Left forelimb (tissue), 1 donor: ENCODE measurements around the gene PROSER2.
"Not testable (repeated sequence)": the region's sequence is repeated elsewhere in the genome, so short reads cannot be mapped to it uniquely, and the experiment has no call there.

ENCODE experiments used
- DNase-seq: peaks from one replicate; pipeline ENCODE4 v3.0.0-alpha.2; 2018; ENCODE audit warnings: low spot score

PROSER2 gene

DNA sequence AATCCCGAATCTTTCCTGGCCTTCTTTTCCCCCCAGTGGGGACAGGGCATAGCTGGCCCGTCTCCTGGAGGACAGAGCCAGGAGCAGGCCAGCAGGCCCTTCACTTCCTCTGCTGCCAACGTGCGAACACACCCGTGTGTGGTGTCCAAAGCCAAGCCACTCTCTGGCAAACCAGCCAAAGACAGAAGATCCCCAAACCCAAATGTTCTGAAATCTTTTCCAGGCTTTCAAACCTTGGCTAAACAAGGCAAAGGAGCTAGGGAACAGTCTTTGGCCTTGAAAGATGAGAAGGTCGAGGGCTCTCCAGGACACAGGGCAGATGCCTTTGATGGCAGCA lies 63.0 kb downstream of the PROSER2 start:
- no peak for DNase-seq

DNA sequence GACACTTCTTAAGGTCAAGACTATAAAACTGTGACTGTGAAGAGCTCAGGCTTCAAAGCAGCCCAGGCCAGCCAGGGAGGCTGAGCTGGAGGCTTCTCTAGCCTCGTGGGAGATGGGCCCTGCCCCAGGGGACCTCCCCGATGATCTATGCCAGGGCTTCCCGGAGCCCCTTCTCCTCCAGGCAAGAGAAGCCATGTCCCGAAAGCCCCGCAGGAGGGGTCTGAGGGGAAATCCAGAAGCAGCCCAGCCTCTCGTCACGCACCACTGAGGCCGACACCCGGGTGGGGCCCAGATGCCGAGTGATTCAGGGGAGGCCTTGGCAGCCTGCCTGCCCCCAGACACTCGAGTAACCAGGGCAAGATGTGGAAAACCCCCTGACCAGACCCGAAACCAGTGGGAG lies 63.7 kb downstream of the PROSER2 start:
- DNase-seq, result no peak

DNA sequence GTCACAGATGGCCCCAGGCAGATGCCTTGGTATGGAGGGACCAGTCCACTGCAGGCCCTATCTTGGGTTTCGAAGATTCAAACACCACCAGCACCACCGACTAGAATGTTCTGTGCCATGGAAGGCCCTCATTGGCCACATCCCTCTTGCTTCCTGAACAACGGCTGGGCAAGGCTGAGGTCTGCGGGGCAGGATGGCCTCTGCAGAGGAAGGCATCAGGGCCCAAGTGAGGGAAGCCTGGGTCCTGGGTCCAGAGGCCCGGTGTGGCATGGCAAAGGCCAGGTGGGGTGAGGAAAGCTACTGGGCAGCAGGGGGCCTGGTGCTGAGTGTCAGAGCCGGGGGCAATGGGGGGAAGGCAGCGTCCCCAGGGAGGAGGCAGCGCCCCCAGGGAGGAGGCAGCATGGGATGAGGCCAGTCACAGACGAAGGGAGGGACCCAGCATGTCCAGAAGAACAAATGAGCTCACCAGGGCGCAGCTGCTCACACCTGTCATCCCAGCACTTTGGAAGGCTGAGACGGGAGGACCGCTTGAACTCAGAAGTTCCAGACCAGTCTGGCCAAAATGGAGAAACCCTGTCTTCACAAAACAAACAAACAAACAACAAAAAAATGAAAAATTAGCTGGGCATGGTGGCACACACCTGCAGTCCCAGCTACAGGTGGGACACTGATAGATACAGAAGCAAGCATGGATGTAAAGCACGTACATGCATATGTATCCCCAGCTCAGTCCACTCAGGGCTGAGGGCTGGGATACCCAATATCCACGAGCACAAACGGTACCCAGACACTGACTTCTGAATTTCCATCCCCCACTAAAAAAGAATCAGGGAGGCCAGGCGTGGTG lies 64.4 kb downstream of the PROSER2 start:
- DNase-seq, result no peak

DNA sequence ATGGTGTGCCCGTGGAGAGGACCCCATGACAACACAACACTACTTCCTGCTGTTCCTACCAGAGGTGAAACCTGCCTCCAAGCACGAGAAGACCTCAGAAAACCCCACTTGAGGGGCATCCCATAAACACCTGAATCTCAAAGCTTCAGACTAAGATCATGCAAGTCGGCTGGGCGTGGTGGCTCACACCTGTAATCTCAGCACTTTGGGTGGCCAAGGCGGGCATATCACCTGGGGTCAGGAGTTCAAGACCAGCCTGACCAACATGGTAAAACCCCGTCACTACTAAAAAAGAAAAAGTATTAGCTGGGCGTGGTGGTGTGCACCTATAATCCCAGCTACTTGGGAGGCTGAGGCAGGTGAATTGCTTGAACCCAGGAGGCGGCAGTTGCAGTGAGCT lies 66.1 kb downstream of the PROSER2 start:
- DNase-seq, result not testable (repeated sequence)

DNA sequence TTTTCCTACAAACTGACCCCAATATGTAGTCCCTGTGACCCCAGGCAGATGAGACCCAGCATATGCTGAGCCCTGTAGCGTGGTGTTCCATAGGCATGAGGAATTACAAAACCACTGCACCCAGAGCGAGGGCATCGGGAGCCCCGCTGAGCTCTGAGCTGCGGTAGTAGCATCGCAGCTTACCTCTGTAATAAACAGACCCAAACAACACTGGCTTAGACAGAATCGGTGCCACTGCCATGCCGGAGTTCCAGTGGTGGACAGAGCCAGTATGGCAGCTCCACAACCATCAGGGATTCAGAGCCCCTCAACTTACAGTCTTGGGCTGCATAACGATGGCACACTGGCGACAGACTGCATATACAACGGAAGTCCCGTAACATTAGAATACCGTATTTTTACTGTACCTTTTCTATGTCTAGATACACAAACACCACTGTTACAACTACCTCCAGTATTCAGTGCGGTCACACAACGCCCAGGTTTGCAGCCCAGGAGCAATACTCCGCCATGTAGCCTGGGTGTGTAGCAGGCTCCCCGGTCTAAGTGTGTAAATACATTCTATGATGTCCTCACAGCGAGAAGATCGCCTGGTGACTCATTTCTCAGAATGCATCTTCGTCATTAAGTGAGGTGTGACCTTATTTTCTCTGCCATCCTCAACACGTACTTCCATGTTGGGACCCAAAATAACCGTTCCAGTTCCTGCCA lies 68.8 kb downstream of the PROSER2 start:
- DNase-seq, result no peak

DNA sequence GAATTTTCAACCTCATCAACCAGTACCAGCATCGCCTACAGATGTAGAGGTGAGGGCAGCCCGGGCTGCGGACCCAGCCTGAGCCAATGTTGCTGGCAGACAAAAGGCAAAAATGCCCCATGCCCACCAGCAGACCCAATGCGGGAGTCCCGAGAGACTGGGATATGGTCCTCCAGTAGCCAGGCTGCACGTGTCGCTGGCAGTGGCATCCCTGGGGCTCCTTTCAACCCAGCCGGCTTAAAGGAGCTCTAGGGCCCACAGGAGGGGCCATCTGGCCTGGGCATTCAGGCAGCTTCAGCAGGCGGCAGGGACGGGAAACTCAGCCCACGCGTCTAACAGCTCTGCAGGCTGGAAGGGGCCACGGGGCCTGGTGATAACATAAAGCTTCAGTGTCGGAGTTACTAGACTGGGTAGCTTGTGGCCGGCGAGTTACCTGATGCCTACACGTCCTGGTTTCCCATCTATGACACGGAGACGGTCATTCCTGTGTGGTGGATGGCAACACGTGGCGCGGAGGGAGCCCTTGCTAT lies 70.7 kb downstream of the PROSER2 start:
- DNase-seq, result no peak

DNA sequence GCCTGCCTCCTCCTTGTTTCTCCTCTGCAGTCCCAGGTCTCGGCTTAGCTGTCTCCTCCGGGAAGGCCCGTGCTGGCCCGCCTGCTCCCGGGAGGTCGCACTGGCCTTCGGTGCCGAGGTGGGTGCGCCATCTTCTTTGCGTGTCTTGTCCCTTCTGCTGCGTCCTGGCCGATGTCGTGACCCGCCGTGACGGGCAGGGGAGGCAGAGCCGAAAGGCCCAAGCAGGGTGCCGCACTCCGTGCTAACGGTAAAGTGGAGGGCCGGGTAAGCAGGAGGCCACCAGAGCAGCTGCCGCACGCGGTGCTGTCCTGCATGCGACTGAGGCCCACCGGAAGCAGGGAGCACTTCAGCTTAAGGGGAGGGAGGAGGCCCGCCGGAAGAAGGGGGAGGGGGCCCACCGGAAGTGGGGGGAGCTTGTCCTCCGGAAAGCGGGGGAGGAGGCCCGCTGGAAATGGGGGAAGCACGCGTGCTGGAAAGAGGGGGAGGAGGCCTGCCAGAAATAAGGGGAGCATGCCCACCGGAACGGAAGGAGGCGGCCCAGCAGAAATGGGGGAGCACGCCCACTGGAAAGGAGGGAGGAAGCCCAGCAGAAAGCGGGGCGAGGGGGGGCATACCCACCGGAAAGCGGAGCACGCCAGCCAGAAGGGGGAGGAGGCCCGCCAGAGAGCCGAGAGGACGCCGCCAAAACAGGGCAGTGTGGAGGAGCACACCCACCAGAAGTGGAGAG lies 71.4 kb downstream of the PROSER2 start:
- no peak for DNase-seq

DNA sequence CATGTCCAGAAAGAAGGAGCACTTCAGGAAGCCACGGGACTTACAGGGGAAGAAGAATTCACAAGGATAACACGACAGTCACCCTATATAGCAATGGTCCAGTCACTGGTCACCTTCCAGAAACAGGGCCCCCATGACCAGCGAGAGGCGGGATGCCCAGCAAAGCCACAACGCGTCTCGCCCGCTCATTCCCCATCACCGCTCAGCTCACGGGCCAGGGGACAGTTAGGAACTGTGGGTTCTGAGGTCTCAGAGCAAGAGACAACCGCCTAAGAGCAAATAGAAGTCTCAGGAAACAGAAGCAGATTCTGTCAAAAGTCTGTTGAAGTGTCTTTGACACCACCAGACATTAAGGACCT lies 71.9 kb downstream of the PROSER2 start:
- no peak for DNase-seq

DNA sequence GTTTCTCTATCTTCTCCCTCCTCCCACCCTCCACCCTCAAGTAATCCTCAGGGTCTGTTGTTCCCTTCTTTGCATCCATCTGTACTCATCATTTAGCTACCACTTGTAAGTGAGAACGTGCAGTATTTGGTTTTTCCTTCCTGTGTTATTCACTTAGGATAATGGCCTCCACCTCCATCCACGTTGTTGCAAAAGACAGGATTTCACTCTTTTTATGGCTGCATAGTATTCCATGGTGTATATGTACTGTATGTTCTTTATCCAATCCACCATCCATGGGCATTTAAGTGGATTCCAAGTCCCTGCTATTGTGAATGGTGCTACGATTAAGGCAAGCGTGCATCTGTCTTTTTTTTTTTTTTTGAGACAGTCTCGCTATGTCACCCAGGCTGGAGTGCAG lies 72.4 kb downstream of the PROSER2 start:
- no peak for DNase-seq

DNA sequence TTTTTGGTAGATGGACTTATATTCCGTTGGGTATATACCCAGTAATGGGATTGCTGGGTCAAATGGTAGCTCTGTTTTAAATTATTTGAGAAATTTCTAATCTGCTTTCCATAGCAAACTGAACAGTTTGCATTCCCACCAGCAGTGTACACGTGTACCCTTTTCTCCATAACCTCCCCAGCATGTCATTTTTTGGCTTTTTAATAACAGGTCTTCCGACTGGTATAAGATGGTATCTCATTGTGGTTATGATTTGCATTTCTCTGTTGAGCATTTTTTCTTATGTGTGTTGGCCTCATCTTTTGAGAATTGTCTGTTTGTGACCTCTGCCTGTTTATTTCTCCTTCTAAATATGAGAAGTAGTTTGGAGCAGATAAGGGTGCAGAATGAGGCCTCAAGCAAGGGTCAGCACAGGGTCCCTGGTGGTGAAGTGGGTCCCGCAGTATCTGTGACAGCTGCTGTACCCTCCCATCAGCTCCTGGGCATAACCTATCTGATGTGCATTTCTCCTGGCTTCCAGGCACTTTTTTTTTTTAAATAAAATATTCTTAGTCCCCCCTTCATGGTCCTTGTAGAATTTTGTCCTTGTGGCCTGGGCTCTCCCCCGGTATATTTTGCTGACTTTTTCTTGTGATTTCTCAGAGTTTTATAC lies 73.5 kb downstream of the PROSER2 start:
- DNase-seq, result no peak

DNA sequence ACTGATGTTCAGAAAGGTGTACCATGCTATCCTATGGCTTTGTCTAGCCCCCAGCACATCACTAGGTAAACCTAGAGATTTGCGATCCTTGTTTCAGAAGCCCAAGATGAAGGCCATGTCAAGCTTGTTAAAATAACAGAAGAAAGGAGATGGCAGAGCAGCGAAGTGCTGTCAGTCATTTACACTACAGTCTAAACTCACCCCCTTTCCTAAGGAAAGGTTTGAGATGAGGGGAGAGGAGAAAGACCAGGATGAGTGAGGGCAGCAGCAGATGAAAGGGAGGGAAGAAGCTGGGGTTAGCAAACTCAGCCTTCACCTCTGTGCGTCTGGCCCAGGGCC lies 74.8 kb downstream of the PROSER2 start:
- DNase-seq, result no peak

DNA sequence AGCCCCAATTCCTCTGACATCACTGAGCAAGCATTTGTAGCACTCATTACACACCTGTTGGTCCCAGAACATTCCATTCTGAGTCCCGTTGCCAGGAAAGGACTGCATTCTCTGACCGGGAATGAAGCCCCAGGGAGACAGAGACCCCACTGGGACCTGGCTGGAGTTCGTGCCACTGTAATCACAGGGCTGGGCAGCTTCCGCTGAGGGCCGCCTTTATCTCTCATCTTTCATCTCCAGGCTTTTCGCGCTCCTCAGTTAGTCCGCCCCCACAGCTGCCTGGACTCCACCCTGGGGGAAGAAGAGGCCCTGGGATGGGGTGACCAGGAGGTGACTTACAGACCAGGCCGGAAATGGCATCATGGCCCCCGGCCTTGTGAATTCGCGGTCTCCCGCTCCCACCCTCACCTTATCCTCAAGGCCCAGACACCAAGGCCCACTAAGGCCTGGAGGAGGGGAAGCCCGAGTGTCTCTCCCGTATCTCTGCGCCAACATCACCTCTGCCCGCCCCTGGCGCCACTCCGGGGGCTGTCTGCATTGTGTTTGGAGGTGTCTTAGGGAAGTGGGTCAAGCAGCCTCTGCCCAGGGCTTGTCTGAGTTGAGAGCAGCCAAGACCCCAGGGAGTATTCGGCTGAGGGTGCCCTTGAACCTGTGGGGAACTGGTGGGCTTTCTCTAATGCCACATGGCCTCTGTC lies 75.4 kb downstream of the PROSER2 start:
- no peak for DNase-seq

DNA sequence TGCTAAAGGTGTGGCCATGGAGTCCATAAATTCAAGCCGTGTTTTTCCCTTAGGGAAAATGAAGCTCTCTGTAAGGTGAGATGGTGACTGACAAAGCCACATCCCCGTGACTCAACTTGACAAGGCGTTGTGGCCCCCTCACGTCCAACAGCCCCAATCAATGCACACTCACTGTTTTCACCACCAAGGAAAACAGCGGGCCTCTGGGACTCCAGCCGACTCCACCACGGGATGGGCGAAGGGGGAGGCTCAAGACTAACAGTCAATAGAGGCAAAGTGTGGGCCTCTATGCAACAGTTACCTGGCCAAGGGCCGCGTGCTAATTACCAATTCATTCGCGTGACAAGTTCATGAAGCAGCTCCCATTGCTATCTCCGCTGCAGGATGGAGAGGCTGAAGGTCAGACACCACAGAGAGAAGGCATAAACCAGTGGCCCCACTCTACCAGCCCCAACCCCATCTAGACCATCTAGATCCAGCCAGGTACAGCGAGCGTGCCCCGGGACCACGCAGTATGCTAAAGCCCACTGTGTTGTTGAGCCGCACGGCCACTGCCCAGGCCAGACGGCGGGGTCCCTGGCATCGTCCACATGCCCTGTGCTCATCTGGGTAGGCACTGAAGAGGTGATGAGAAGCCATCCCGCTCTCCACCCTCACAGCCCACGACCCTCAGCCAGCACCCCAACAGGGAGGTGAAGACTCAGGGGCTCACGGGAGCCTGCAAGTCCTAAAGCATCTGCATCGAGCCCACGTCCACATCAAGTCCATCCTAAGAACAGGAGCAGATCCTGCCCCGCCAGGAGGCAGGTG lies 76.1 kb downstream of the PROSER2 start:
- no peak for DNase-seq

DNA sequence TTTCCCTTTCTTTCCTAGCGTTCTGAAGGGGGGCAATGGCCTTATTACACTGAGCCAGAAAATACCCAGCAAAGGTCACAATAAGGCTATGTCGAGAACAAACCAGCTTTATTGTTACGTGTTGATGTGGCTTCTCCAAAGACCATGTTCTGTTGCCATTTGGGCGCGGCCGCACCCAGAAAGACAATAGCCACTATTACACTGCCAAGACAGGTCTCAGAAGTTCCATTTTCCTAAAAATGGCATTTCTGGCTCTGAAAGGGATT lies 77.8 kb downstream of the PROSER2 start:
- no peak for DNase-seq

DNA sequence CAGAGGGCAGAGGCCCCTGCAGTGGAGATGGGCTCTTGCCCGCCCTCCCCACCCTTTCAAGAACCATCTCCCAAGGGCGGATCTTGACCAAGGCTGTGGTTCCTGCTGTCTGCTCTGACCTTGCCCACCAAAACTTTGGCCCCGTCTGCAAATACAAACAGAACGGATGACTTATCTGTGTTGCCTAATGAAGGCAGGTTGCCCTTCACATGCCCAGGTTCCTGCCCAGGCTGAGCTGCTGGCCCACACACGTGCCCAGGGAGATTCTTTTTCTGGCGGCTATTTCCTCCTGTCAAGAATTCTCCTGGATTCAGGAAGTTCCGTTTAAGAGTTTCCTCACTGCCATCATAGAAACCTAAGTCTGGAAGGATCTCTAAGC lies 78.3 kb downstream of the PROSER2 start:
- DNase-seq, result no peak

DNA sequence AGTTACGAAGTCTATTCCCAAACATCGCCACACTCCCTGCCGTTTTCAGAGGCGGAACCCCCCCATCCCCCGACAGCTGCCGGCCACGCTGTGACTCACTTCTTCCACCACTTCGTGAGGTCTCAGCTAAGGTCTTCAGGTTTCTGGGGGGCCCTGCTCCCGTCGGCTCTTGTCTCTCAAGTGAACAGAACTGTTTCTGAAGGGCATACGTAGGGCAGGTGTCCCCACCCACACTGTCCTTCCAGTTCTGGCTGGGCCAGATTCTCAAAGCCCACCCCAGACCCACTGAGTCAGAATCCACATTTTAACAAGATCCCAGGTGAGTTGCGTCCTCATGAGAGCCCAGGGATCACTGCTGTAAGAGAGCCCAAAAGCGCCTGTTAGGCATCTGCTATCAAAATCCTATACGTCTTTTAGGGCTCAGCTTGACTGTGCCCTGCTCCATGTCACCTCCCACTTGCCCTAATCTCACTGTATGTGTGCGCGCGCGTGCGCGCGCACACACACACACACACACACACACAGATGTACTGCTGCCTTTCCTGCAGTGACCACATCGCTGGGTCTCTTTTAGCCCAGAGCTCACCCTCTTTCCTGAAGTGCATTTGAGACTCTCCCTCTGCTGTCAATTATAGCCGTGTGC lies 78.8 kb downstream of the PROSER2 start:
- no peak for DNase-seq

DNA sequence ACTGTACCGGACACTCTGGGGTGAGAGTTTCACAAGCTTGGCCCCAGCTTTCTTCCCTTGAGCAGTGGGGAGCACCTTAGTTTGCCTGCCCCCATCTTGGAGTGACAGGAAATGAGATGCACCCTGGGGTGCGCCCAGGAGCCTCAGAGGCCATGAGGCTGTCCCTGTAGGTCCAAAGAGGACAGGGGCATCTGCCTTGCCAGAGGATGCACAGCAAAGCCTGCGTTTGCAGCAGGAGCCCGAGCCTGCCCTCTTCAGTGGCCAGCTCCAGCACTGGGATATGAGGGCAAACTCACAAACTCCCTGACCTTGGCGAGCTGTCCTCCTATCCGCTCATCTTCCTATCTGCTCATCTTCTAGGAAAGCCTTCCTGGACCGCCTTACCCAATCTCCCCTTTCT lies 79.5 kb downstream of the PROSER2 start:
- no peak for DNase-seq

DNA sequence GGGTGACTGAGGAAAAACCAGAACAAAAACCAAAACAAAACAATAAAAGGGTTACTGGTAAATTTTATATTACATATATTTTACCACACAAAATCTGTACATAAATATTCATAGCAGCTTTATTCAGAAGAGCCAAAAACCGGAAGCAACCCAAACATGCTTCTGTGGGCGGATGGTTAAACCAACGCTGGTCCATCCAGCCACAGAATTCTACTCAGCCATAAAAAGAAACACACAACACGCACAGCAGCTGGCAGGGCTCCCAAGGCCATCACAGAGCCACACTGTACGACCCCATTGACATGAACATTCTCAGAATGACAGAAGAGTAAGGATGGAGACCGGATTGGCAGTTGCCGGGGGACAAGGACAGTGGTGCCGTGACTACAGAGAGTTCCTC lies 83.6 kb downstream of the PROSER2 start:
- DNase-seq, result no peak

DNA sequence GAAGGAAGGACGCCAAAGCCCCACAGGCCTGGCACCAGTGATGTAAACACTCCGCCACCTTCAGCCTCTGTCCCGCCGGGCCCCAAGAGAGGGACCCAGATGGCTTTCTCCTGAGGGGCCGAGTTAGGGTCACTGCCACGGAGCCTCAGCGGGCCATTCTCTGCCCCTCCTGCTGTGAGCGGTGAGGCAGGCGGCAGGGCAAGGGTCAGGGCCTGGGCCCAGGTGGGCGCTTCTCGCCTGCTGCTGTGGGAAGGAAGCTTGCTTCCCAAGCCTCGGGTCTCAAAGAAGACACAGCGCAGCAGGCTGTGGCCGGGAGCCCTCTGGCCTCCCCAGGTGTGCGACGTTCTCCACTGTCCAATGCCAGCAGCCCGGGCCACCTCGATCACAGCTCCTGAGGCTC lies 84.8 kb downstream of the PROSER2 start:
- DNase-seq, result no peak

DNA sequence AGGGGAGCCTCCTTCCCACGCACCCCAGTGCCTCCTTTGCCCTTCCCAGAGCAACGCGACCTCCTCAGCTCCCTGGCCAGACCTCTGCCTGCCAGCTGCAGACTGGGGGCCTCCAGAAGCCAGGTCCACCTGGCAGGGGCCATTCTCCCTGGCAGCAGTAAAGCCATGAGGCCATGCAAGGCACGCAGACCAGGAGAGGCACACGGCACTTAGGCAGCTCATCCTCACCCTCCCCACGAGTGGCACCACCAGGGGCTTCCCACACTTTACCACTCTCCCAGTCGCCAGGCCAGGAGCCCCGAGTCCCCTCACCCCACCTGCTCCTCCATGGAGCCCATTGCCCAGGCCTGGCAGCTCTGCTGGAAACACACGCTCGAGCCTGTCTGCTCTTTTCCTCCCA lies 85.4 kb downstream of the PROSER2 start:
- no peak for DNase-seq

DNA sequence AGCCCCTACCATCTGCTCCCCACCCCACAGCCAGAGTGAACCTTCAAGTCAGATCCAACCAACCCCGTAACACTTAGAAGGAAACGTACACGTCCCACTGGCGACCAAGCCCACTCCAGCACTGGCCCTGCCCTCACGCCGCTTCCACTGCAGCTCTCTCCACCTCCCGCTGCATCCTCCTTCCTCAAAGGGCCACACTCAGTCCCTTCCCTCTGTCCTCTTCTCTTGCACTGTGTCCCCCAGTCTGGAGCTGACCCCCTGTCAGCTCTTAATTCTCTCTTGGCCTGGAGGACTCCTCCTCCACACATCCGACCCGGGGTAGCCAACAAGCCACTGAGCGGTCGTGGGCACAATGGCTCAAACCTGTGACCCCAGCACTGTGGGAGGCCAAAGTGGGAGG lies 85.8 kb downstream of the PROSER2 start:
- DNase-seq, result no peak
